Astrocyte (in vitro differentiated cells and primary cell): ENCODE measurements around the gene OR10J4. TPM values are rescaled to one million over a fixed set of nuclear protein-coding genes. Genes with fewer than 3 reads are reported as not detected.

ENCODE experiments used
- total RNA-seq: library from RNA; stranded (reverse); gene quantifications from 2 replicates; pipeline ENCODE4 v1.2.1, GENCODE V29; 2021

Gene OR10J4
- total RNA-seq, 1 donor from 2014 or later, result not detected

Other genes starting within 250 kb of the OR10J4 start
- gene ACKR1, start 227.3 kb upstream of the OR10J4 start, total RNA-seq, result 0.67 and 1.00 TPM in 2 replicates
- gene FCER1A, start 129.9 kb upstream of the OR10J4 start, total RNA-seq, result not detected in 2 replicates
- not detected in 2 replicates for gene OR10J1, start 7.5 kb downstream of the OR10J4 start, total RNA-seq
- gene OR10J5, start 103.8 kb downstream of the OR10J4 start, total RNA-seq, result not detected in 2 replicates
- gene APCS, start 155.6 kb downstream of the OR10J4 start, total RNA-seq, result not detected in 2 replicates